ENCODE results near the gene FLNC.

DNA sequence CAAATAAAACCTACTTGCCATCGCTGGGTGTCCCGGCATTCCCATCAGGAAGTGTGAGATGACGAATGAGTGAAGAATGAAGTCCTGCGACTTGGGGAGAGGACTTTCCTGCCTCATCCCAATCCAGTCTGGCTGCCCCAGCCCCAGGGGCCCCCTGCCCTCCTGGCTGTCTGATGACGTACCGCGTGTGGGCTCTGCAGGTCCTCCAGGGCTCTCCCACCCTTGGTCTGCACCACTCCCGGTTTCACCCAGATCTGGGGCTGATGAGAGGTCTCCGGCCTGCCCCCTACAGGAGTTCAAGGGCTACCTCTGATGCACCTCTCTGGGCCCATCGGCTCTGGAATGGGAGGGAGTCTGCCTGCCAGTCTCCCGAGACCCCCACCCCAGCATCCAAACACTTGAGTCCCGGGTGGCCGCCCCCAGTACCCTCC is 42.2 kb downstream of the FLNC start:
- TF ChIP-seq CTCF (IDR thresholded peaks at IDR 0.05) = no peak
- TF ChIP-seq POLR2A (IDR thresholded peaks at IDR 0.05) = no peak

Data from uterus (tissue), 2 donors.